Neutrophil (primary cell): Measurements from ENCODE around the gene TNFRSF11A.
A peak's percentile ranks its signal among the peaks of the same experiment; 100 is the strongest.

Experiments used
- H3K27ac ChIP-seq: fragments of 200-600 bp; sonication (generic); 2 replicates; pipeline ENCODE4 v1.5.1; 2016; ENCODE audit warnings: mild to moderate bottlenecking, moderate library complexity
- H3K27me3 ChIP-seq: fragments of 200-600 bp; sonication (generic); 2 replicates; pipeline ENCODE4 v1.6.0; 2016; ENCODE audit warnings: mild to moderate bottlenecking
- H3K36me3 ChIP-seq: fragments of 200-600 bp; sonication (generic); 2 replicates; pipeline ENCODE4 v1.5.1; 2017
- H3K4me1 ChIP-seq, 2 experiments: fragments of 200-600 bp in 1 of 2; sonication (generic) in 1 of 2; 1 replicate in 1 of 2; 2 replicates in 1 of 2; pipeline versions ENCODE4 v1.5.1 to v1.6.1; 2013 to 2016; ENCODE audit warnings: low read depth in 1 of 2, low read length in 1 of 2, mild to moderate bottlenecking in 1 of 2, moderate library complexity in 1 of 2; ENCODE audit not compliant: control insufficient read depth in 1 of 2, insufficient read depth in 1 of 2
- H3K4me3 ChIP-seq, 2 experiments: fragments of 200-600 bp in 1 of 2; sonication (generic) in 1 of 2; 1 replicate in 1 of 2; 2 replicates in 1 of 2; pipeline ENCODE4 v1.5.1; 2013 to 2016; ENCODE audit warnings: low read depth in 1 of 2, low read length in 1 of 2, mild to moderate bottlenecking in 1 of 2, moderate library complexity in 1 of 2
- H3K9me3 ChIP-seq: fragments of 200-600 bp; sonication (generic); 2 replicates; pipeline ENCODE4 v1.5.1; 2016
- CTCF ChIP-seq: fragments of 200-600 bp; sonication (generic); IDR thresholded peaks from 2 replicates; pipeline ENCODE4 v1.5.1; 2016; ENCODE audit warnings: antibody characterized with exemption

Gene TNFRSF11A

GRCh38 chr18:62413206-62413605, 88.1 kb downstream of the TNFRSF11A start:
- Histone ChIP-seq H3K4me3 (no peak overlapping the region), H3K36me3 (no peaks in the 10 kb centered on the region), H3K4me1 (no peaks in the 10 kb centered on the region), H3K27ac (no peak overlapping the region), H3K27me3 (peaks cover 11% of the 10 kb centered on the region), H3K9me3 (no peaks in the 10 kb centered on the region)
- TF ChIP-seq CTCF, result no peak

DNA sequence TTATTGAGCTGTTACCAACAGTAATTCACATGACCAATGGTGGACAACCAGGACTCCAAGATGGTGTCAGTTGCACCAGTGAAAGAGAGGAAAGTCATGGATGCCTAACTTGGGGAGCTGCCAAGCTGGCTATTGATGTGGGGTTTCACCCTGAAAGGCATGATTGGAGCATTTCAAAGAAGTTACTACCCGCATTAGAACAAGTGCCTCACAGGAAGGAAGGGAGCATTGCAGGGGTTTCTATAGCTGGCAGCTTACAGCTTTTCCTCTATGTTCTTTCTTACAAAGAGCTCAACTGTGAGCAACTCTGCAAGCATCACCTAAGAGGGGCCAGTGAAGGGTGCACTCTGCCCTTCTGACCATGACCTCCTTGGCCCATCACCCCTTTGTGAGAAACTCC, 93.1 kb downstream of the TNFRSF11A start:
- H3K4me1 ChIP-seq, result peaks cover 0 to 8% of the 10 kb centered on the region in 2 experiments
- H3K9me3 ChIP-seq, result no peaks in the 10 kb centered on the region
- H3K27ac ChIP-seq, result no peak overlapping the region
- TF ChIP-seq CTCF, result no peak
- peaks cover 5% of the 10 kb centered on the region for H3K27me3 ChIP-seq
- no peak overlapping the region for H3K4me3 ChIP-seq
- no peaks in the 10 kb centered on the region for H3K36me3 ChIP-seq

DNA sequence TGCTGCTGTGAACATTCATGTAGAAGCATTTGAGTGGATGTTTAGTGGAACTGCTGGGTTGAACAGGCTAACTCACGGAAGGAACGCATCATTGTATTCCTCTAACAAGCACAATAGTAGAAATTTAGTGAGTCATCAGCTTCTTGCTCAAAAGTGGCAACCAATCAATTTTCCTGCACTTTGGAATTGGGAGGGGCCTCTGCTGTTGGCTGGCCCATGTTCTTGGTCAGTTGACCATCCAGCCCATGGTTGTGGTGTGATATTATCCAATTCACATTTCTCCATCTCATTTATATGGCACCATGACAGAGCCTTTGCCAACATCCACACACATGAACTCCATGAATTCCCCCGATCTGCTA, 95.0 kb downstream of the TNFRSF11A start:
- Histone ChIP-seq H3K4me1 (peaks cover 0 to 8% of the 10 kb centered on the region in 2 experiments), H3K4me3 (no peak overlapping the region), H3K27me3 (no peaks in the 10 kb centered on the region), H3K27ac (no peak overlapping the region), H3K9me3 (no peaks in the 10 kb centered on the region), H3K36me3 (no peaks in the 10 kb centered on the region)
- no peak for TF ChIP-seq CTCF

DNA sequence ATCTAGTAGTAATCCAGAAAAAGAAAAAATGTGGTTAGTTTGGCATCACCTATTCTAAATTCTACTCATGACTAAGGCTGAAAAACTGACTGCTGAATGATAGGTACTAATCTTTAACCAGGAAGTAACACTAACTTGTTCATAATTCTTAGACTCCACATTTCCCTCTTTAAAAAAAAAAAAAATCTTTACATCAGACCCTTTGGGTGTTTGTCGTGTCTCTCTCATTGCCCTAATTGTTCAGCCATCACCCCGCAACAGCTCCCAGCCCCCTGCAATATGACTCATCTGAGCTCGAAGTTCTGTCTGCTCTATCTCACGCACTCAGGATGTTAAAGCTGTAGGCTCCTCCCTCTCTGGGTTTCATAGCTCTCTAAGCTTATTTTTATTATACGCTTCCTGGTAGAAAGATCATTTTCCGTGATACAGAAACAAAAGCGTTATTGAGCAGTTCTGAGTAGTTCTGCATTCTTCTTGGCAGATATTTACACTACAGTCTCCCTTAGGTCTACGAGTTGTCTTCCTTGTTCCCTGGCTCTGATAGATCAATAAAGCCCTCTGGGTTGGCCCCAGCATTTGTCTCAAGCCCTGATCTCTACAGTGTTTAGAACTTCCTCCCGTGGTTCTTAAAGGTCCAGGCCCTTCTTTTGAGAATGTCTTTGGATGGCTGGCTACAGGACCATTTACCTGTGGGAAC, 95.6 kb downstream of the TNFRSF11A start:
- no peak for TF ChIP-seq CTCF

GRCh38 chr18:62425465-62426190, 100.5 kb downstream of the TNFRSF11A start:
- Histone ChIP-seq H3K4me1 (peaks cover 14 to 20% of the 10 kb centered on the region in 2 experiments), H3K4me3 (no peak overlapping the region), H3K27me3 (no peaks in the 10 kb centered on the region), H3K36me3 (no peaks in the 10 kb centered on the region), H3K27ac (no peak overlapping the region), H3K9me3 (no peaks in the 10 kb centered on the region)
- TF ChIP-seq CTCF, result peak; percentile 82

More for the DNA sequence above, 95.6 kb downstream of the TNFRSF11A start:
- Histone ChIP-seq H3K4me1 (peaks cover under 1 to 10% of the 10 kb centered on the region in 2 experiments), H3K4me3 (no peak overlapping the region), H3K9me3 (no peaks in the 10 kb centered on the region), H3K27me3 (no peaks in the 10 kb centered on the region), H3K27ac (no peak overlapping the region), H3K36me3 (no peaks in the 10 kb centered on the region)
